NT2/D1 (cell line): ENCODE results near the gene KCNQ1.

Experiments
- SUZ12 ChIP-seq: IDR thresholded peaks from 2 replicates; pipeline ENCODE4 v1.6.1; 2011; ENCODE audit not compliant: insufficient read length, insufficient read depth; ENCODE audit errors: extremely low read depth
- YY1 ChIP-seq: IDR thresholded peaks from 2 replicates; pipeline ENCODE4 v1.6.1; 2011; ENCODE audit not compliant: insufficient read length, insufficient read depth
- ZNF274 ChIP-seq: IDR thresholded peaks from 2 replicates; pipeline ENCODE4 v1.6.1; 2011; ENCODE audit warnings: mild to moderate bottlenecking, low read depth, low read length

DNA sequence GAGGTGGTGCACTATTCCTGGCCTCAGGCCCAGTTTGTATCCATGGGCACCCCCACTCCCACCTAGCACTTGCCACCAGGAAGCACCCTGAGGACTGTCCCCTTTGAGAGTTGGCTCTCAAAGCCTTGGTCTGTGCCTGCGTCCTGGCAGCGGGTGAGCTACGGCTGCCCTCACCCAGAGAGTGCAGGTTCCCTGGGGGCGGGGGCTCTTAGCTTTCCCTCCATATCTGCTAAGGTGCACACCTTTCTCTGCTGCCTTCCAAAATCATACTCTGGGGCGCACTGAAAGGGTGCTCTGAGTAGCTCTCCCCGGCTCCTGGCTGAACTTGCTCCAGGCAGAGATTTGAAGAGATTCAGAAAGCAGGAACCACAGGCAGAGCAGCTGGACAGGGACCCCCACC is 7.1 kb downstream of the KCNQ1 start:
- no peak for TF ChIP-seq YY1
- no peak for TF ChIP-seq ZNF274
- TF ChIP-seq SUZ12 = no peak
